Panc1 (cell line): ENCODE measurements around the gene ATP5IF1. TPM values are rescaled to one million over a fixed set of nuclear protein-coding genes. Genes with fewer than 3 reads are reported as not detected.

Source experiments
- ATAC-seq: fragments of 200-7000 bp; cut with Tn5 transposase; 2 replicates; pipeline ENCODE4 v1.9.1; 2020; ENCODE audit warnings: mild to moderate bottlenecking, moderate library complexity
- BruUV-seq: library from RNA; stranded (reverse); fragments of 400-500 nt; replicated peaks from 2 replicates; lab custom pipeline; 2021; lab: Mats Ljungman, UMichigan
- CTCF ChIA-PET: fragments of 300-600 bp; sonication (Branson Sonifier 250); formaldehyde crosslinking; loops from one replicate; lab custom pipeline; 2022; ENCODE audit warnings: antibody characterized with exemption; lab: Charles Lee
- POLR2A ChIA-PET: fragments of 300-600 bp; sonication (Branson Sonifier 250); formaldehyde crosslinking; loops from one replicate; lab custom pipeline; 2022; ENCODE audit warnings: antibody characterized with exemption; lab: Charles Lee
- DNase-seq: peaks from one replicate; pipeline ENCODE4 v3.0.0-alpha.2; 2010; ENCODE audit warnings: low read depth, low spot score
- H3K27ac ChIP-seq: 2 replicates; pipeline ENCODE4 v1.5.1; 2011; ENCODE audit warnings: mild to moderate bottlenecking, low read length, inconsistent platforms
- H3K27me3 ChIP-seq: fragments of 200-500 bp; sonication (Bioruptor generic); 2 replicates; pipeline ENCODE4 v1.6.0; 2014; ENCODE audit warnings: low read length, inconsistent platforms; ENCODE audit not compliant: control insufficient read depth, insufficient read depth
- H3K36me3 ChIP-seq: fragments of 200-500 bp; sonication (Bioruptor generic); 2 replicates; pipeline ENCODE4 v1.5.1; 2014; ENCODE audit warnings: inconsistent platforms, mild to moderate bottlenecking, low read length, moderate library complexity; ENCODE audit not compliant: control insufficient read depth, insufficient read depth
- H3K4me1 ChIP-seq: 2 replicates; pipeline ENCODE4 v1.5.1; 2011; ENCODE audit warnings: inconsistent platforms, mild to moderate bottlenecking, low read length, moderate library complexity; ENCODE audit not compliant: control insufficient read depth, insufficient read depth
- H3K4me3 ChIP-seq, 2 experiments: 2 replicates each; pipeline ENCODE4 v1.5.1; 2011 to 2012; ENCODE audit warnings: low read depth in 2 of 2, low read length in 2 of 2, mild to moderate bottlenecking in 2 of 2, inconsistent platforms in 1 of 2, moderate library complexity in 1 of 2
- H3K9me3 ChIP-seq: fragments of 200-500 bp; sonication (Bioruptor generic); 2 replicates; pipeline ENCODE4 v1.5.1; 2014; ENCODE audit warnings: low read depth, mild to moderate bottlenecking, inconsistent platforms, low read length, moderate library complexity; ENCODE audit not compliant: control insufficient read depth, insufficient read depth
- CTCF ChIP-seq: fragments of 450-650 bp; IDR thresholded peaks from 2 replicates; pipeline ENCODE4 v1.5.1; 2017; ENCODE audit warnings: mild to moderate bottlenecking
- POLR2AphosphoS5 ChIP-seq: IDR thresholded peaks from 2 replicates; pipeline ENCODE4 v1.6.1; 2012; ENCODE audit warnings: mild to moderate bottlenecking, low read depth, low read length, moderate library complexity
- REST ChIP-seq, 2 experiments: IDR thresholded peaks; 2 replicates each; pipeline ENCODE4 v1.6.1; 2011 to 2012; ENCODE audit warnings: low read depth in 2 of 2, control low read depth in 1 of 2, low read length in 1 of 2, mild to moderate bottlenecking in 1 of 2, moderate library complexity in 1 of 2; ENCODE audit not compliant: insufficient read depth in 1 of 2
- SIN3A ChIP-seq: IDR thresholded peaks from 2 replicates; pipeline ENCODE4 v1.6.1; 2012; ENCODE audit warnings: low read depth, mild to moderate bottlenecking, low read length, moderate library complexity, borderline replicate concordance; ENCODE audit not compliant: insufficient read depth
- TCF7L2 ChIP-seq: IDR thresholded peaks from 2 replicates; pipeline ENCODE4 v1.6.1; 2011; ENCODE audit warnings: mild to moderate bottlenecking, low read depth, low read length, inconsistent platforms
- in situ Hi-C: cut with HindIII; loops from 2 replicates; pipeline ENCODE4 v1.10.0; 2016; ENCODE audit warnings: low sequenced_read_pairs, low pct_unique_long_range_greater_than_20kb
- intact Hi-C: fragments of 100-400 bp; cut with micrococcal nuclease; formaldehyde crosslinking; loops from one replicate; pipeline ENCODE4 v1.10.0; 2022; ENCODE audit not compliant: unreplicated experiment
- total RNA-seq: library from RNA; stranded (reverse); gene quantifications from one replicate; pipeline ENCODE4 v1.2.1, GENCODE V29; 2021; ENCODE audit not compliant: unreplicated experiment

The ATP5IF1 gene
- total RNA-seq, 1 experiment from 2014 or later: 94.5 TPM

GRCh38 chr1:28286111-28286510, 50.2 kb downstream of the ATP5IF1 start:
- Histone ChIP-seq H3K9me3 (no peaks in the 10 kb centered on the region), H3K27me3 (no peaks in the 10 kb centered on the region), H3K4me1 (0 out of 2 replicates have a peak, but pooled peaks cover 2% of the 10 kb centered on the region), H3K36me3 (no peaks in the 10 kb centered on the region), H3K27ac (no peak overlapping the region), H3K4me3 (no peak overlapping the region)
- intact Hi-C loops (no loop called here), in situ Hi-C loops (no loop called here)
- ATAC-seq (no peak), DNase-seq (no peak)
- POLR2A ChIA-PET: no interaction called here
- BruUV-seq: no TSS peak
- CTCF ChIA-PET: interaction anchor here (0.8 kb wide), 1 partner anchor 11 kb away, joined by 3 read pairs; no protein-coding TSS in a partner anchor
- TF ChIP-seq SIN3A: no peak
- TF ChIP-seq CTCF: no peak
- TF ChIP-seq REST (IDR thresholded peaks at IDR 0.05; ENCODE audit: insufficient read depth in 1 of 2, low read depth in 2 of 2, low read length in 1 of 2): no peak
- no peak for TF ChIP-seq TCF7L2
- no peak for TF ChIP-seq POLR2AphosphoS5

Other genes starting within 250 kb of the ATP5IF1 start
- gene EYA3, start 147.5 kb upstream of the ATP5IF1 start, total RNA-seq: 17.5 TPM
- 0.13 TPM for gene PTAFR, start 59.4 kb upstream of the ATP5IF1 start, total RNA-seq
- gene DNAJC8, start 3.1 kb upstream of the ATP5IF1 start, total RNA-seq: 127 TPM
- 19.7 TPM for gene SESN2, start 23.4 kb downstream of the ATP5IF1 start, total RNA-seq
- 21.7 TPM for gene MED18, start 92.9 kb downstream of the ATP5IF1 start, total RNA-seq
- gene PHACTR4, start 133.6 kb downstream of the ATP5IF1 start, total RNA-seq: 63.4 TPM